Measurements from ENCODE around the gene OCA2. TPM values are rescaled to one million over a fixed set of nuclear protein-coding genes. Genes with fewer than 3 reads are reported as not detected.

The OCA2 gene
- total RNA-seq, 1 experiment from 2014 or later: 0.31 TPM

DNA sequence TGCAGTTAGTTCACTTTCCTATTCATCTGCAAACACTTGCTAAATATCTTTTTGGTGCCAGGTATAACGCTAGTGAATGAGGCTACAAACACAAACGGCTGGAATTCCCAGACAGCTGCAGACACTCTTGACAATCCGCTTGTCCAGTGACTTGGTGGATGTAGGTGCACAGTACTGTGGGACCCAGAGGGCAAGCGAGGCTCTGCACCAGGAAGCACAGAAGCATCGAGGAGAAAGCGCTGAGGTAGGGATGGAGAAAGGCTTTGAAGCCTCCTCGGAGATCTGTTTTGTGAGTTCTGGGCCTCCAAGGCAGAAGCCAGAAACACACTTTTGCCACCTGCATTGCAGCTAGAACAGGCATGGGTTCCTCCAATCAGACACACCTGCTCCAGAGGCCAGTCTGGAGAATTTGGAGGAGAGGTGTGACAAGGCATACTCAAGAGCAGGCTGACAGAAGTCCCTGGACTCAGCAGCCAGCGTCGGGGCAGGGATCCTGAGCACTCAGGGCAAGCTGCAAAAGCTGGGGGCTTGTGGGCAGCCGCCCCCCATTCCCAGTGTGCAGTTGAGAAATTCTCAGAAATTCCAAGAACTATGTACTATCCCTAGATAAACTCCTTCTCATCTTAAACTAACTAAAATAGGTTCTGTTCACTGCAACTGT lies 232.5 kb downstream of the OCA2 start:
- no peak overlapping the region for H2BK120ac ChIP-seq (ENCODE audit: low read depth, low read length, poor library complexity, severe bottlenecking)
- H3K4me2 ChIP-seq (ENCODE audit: insufficient read depth, insufficient read length, low read length): no peak overlapping the region
- no peak overlapping the region for H3K4ac ChIP-seq (ENCODE audit: low read depth, low read length)
- no peak overlapping the region for H4K91ac ChIP-seq (ENCODE audit: insufficient read length, low read depth, low read length)
- no CpG with 5 or more reads among the region's 10 CpGs for WGBS (ENCODE audit: extremely low coverage, insufficient read length, low lambda C conversion rate)
- H3K27ac Mint-ChIP-seq: no peak overlapping the region
- H4K20me1 ChIP-seq (ENCODE audit: control insufficient read depth, insufficient read depth, insufficient read length): no peaks in the 10 kb centered on the region
- no peak overlapping the region for H3K9ac ChIP-seq (ENCODE audit: extremely low read depth, insufficient read length, low read length)
- no peak overlapping the region for H2BK20ac ChIP-seq (ENCODE audit: low read depth, low read length, poor library complexity, severe bottlenecking)
- H3K79me1 ChIP-seq (ENCODE audit: insufficient read depth, low read depth, low read length, poor library complexity, severe bottlenecking): no peaks in the 10 kb centered on the region
- peaks cover 12 to 13% of the 10 kb centered on the region in 2 experiments for H3K9me3 Mint-ChIP-seq
- H3T11ph ChIP-seq (ENCODE audit: low read length): no peak overlapping the region
- H3K27me3 ChIP-seq (ENCODE audit: insufficient read depth, low read length): no peaks in the 10 kb centered on the region
- H3K18ac ChIP-seq (ENCODE audit: insufficient read length, low read depth, low read length): no peak overlapping the region
- no peak for DNase-seq
- H3K4me1 ChIP-seq (ENCODE audit: insufficient read depth, low read length): no peaks in the 10 kb centered on the region
- no peaks in the 10 kb centered on the region for H3K9me3 ChIP-seq (ENCODE audit: control insufficient read depth, low read depth, low read length)
- no peaks in the 10 kb centered on the region for H3K79me2 ChIP-seq (ENCODE audit: insufficient read depth, low read length)
- H3K27ac ChIP-seq (ENCODE audit: insufficient read length, low read depth, low read length): no peak overlapping the region
- no peak overlapping the region for H4K5ac ChIP-seq (ENCODE audit: insufficient read length, low read depth, low read length)
- no peak overlapping the region for H4K8ac ChIP-seq (replicated peaks; ENCODE audit: insufficient read length, low read depth, low read length)
- H2AK5ac ChIP-seq (ENCODE audit: insufficient read length, low read length): no peak overlapping the region
- H2BK12ac ChIP-seq (ENCODE audit: insufficient read length, low read depth, low read length): no peak overlapping the region
- H3K4me3 Mint-ChIP-seq: no peak overlapping the region
- H3K23ac ChIP-seq (ENCODE audit: insufficient read length, low read depth, low read length): no peak overlapping the region
- no peak overlapping the region for H2AFZ ChIP-seq (ENCODE audit: low read length)
- no peak overlapping the region for H2BK5ac ChIP-seq (ENCODE audit: insufficient read length, low read length)
- H3K4me1 Mint-ChIP-seq: peaks cover 0 to 6% of the 10 kb centered on the region in 2 experiments; a peak in 1 of 4 replicates
- H3K27me3 Mint-ChIP-seq (ENCODE audit: low read depth): peaks cover 3% of the 10 kb centered on the region; the same call in 1 of the 2 replicates
- no peak overlapping the region for H3K56ac ChIP-seq (ENCODE audit: insufficient read length, low read depth, low read length)
- H3K36me3 Mint-ChIP-seq (ENCODE audit: insufficient read depth in 1 of 3, low read depth in 3 of 3): peaks cover under 1 to 11% (median 2%) of the 10 kb centered on the region in 3 experiments; a peak in 5 of 7 replicates
- H2BK15ac ChIP-seq (ENCODE audit: low read depth, low read length): no peak overlapping the region
- no peak for TF ChIP-seq CTCF (conservative IDR thresholded peaks at IDR 0.05)
- no peak overlapping the region; the same call in 1 of the 2 replicates for H3K14ac ChIP-seq (ENCODE audit: insufficient read depth, low read length)
- no peaks in the 10 kb centered on the region for H3K23me2 ChIP-seq (ENCODE audit: insufficient read length, low read depth, low read length, poor library complexity, severe bottlenecking)

Measured in H9 (cell line).